WERI-Rb-1 (cell line): ENCODE measurements around the gene GABRB1.

ENCODE experiments used
- DNase-seq: peaks from one replicate; pipeline ENCODE4 v3.0.0-alpha.2; 2020
- H3K27ac ChIP-seq: fragments of 250-450 bp; sonication (Bioruptor Pico); 2 replicates; pipeline ENCODE4 v1.5.1; 2020; ENCODE audit warnings: mild to moderate bottlenecking, moderate library complexity
- H3K27me3 ChIP-seq: fragments of 250-450 bp; sonication (Bioruptor Pico); 2 replicates; pipeline ENCODE4 v1.5.1; 2021; ENCODE audit warnings: mild to moderate bottlenecking, low read depth, moderate library complexity; ENCODE audit not compliant: insufficient read depth, severe bottlenecking
- H3K36me3 ChIP-seq: fragments of 250-450 bp; sonication (Bioruptor Pico); 2 replicates; pipeline ENCODE4 v1.5.1; 2020; ENCODE audit warnings: mild to moderate bottlenecking, moderate library complexity
- H3K4me3 ChIP-seq: 2 replicates; pipeline ENCODE4 v1.5.1; 2011; ENCODE audit warnings: low read depth, mild to moderate bottlenecking, control low read depth, low read length
- H3K9me3 ChIP-seq: fragments of 250-450 bp; sonication (Bioruptor Pico); 2 replicates; pipeline ENCODE4 v1.5.1; 2021; ENCODE audit warnings: mild to moderate bottlenecking, moderate library complexity; ENCODE audit not compliant: severe bottlenecking
- TF ChIP-seq, protein P1 (sequence below): IDR thresholded peaks from 2 replicates; pipeline ENCODE4 v1.5.1; 2011; ENCODE audit warnings: low read depth, mild to moderate bottlenecking, control low read depth, inconsistent platforms, low read length

Gene GABRB1

DNA sequence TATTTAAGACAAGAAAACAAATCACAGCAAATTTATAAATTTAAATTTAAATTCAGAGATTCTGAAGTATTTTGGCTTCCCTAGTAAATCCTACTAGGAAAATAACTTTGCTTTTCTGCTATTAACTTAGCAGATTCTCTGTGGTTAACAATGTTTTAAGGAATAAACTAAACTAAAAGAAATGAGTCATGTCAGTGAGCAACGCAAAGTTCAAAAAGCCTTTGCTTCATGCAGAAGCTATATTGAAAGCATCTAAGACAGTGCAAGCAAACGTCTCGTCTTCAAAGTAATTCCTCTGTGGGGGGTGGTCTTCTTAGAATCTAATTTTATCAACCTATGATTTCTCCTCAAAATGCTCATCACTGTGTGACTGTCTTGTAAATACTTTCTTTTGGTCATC is 30.1 kb downstream of the GABRB1 start:
- TF ChIP-seq, protein P1, sequence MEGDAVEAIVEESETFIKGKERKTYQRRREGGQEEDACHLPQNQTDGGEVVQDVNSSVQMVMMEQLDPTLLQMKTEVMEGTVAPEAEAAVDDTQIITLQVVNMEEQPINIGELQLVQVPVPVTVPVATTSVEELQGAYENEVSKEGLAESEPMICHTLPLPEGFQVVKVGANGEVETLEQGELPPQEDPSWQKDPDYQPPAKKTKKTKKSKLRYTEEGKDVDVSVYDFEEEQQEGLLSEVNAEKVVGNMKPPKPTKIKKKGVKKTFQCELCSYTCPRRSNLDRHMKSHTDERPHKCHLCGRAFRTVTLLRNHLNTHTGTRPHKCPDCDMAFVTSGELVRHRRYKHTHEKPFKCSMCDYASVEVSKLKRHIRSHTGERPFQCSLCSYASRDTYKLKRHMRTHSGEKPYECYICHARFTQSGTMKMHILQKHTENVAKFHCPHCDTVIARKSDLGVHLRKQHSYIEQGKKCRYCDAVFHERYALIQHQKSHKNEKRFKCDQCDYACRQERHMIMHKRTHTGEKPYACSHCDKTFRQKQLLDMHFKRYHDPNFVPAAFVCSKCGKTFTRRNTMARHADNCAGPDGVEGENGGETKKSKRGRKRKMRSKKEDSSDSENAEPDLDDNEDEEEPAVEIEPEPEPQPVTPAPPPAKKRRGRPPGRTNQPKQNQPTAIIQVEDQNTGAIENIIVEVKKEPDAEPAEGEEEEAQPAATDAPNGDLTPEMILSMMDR: no peak
- no peak for DNase-seq
- Histone ChIP-seq H3K4me3 (no peak overlapping the region), H3K27ac (no peak overlapping the region), H3K36me3 (no peaks in the 10 kb centered on the region), H3K9me3 (no peaks in the 10 kb centered on the region), H3K27me3 (no peaks in the 10 kb centered on the region)

DNA sequence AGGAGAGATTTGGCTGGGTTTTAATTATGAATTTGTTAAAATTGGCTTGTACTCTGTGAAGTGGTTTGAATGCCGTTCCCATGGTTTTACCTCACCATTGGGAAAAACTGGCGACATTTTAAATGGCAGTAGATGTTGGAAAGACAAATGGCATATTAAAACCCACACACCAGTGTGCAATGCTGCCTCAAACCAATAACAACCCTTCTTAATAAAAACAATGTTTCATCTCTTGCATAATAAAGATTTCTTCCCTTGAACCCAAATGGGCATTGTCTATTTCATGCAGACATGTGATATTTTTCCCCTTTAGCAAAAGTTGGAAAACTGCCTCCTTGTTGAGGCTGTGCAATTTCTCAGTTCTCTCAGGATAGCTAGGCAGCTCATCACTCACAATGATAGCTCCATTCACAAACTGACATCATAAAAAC is 33.7 kb downstream of the GABRB1 start:
- TF ChIP-seq, protein P1: no peak
- H3K36me3 ChIP-seq: no peaks in the 10 kb centered on the region
- no peaks in the 10 kb centered on the region for H3K9me3 ChIP-seq
- no peak for DNase-seq
- H3K4me3 ChIP-seq: no peak overlapping the region
- H3K27ac ChIP-seq: no peak overlapping the region
- no peaks in the 10 kb centered on the region for H3K27me3 ChIP-seq

DNA sequence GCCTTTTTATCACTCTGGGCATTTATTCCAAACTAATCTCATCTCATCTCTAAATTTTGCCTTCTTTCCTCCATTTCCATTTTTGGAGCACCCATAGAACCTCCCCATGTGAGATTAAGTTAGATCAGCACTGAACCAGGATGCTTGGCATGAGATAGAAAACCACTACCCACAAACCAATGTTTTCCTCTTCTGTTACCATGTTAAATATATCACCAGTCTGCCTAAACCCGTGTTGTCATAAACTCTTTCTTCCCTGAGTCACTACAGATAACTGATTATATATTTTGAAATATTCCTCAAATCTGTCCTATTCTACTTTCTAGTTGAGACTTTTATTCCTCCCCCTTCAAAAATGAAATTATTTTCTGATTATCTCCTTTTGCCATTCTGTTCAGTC is 37.6 kb downstream of the GABRB1 start:
- no peaks in the 10 kb centered on the region for H3K9me3 ChIP-seq
- H3K27me3 ChIP-seq: no peaks in the 10 kb centered on the region
- no peak for DNase-seq
- TF ChIP-seq, protein P1: no peak
- no peak overlapping the region for H3K27ac ChIP-seq
- H3K36me3 ChIP-seq: no peaks in the 10 kb centered on the region
- no peak overlapping the region for H3K4me3 ChIP-seq

DNA sequence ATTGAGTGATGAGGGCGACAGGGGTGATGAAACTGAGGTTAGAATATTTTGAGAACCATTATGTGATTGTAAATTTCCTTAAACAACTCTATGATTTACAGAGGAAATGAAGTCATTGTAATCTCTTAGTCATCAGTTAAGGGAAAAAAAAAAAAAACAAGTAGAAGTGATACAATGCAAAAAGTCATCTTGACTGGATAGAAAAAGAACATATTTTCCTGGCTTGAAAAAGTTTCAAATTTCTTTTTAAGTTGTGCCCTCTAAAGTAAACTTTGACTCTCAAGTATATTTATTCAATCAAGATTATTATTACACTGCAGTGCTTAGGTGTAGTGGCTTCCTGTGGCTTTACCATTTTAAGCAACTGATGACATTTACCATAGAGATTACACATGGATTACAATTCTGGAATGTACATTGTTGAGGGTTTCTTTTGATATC is 40.6 kb downstream of the GABRB1 start:
- TF ChIP-seq, protein P1: no peak
- no peaks in the 10 kb centered on the region for H3K9me3 ChIP-seq
- H3K36me3 ChIP-seq: no peaks in the 10 kb centered on the region
- no peaks in the 10 kb centered on the region for H3K27me3 ChIP-seq
- H3K27ac ChIP-seq: no peak overlapping the region
- H3K4me3 ChIP-seq: no peak overlapping the region
- DNase-seq: no peak

DNA sequence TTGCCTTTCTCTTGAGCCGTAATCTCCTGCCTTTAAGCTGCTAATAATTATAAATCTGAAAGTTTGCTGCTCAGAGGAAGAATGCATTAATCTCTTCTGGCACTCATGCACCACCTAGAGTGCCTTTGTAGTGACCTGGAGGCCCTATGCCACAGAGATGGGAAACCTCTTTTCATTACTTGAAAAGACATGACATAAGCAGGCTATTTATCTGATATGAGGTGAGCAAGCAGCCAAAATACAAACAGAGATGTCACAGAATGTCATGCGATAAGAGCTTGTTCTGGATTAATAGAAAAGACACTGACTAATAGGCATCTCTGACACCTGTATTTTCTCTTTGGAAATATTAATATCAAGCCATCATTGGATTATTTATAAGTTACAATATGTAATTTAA is 42.3 kb downstream of the GABRB1 start:
- H3K9me3 ChIP-seq: no peaks in the 10 kb centered on the region
- H3K4me3 ChIP-seq: no peak overlapping the region
- H3K27ac ChIP-seq: no peak overlapping the region
- H3K27me3 ChIP-seq: no peaks in the 10 kb centered on the region
- no peaks in the 10 kb centered on the region for H3K36me3 ChIP-seq
- TF ChIP-seq, protein P1: no peak
- DNase-seq: no peak

DNA sequence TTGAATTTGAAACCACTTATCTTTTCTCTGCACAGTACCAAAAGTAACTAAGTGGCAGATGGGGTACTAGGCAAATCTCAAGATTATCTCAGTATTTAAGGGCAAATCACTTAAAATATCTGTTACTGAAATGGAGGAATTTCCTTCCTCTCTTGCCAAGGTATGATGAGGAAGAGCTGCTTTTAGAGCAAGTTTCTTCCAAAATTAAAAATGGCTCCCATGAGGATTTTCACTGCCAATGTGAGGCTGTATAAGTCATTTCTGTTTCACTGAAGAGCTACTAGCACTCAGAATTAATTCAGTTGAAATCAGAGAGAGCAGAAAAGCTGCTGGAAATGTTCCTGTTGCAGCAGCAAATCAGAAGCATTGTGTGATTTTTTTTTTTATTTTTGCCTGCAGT is 43.4 kb downstream of the GABRB1 start:
- TF ChIP-seq, protein P1: no peak
- no peak for DNase-seq
- Histone ChIP-seq H3K36me3 (no peaks in the 10 kb centered on the region), H3K4me3 (no peak overlapping the region), H3K27me3 (no peaks in the 10 kb centered on the region), H3K9me3 (no peaks in the 10 kb centered on the region), H3K27ac (no peak overlapping the region; the same call in 1 of the 2 replicates)
